Ramos (cell line): ENCODE data around the gene VSTM1.
"Not testable (repeated sequence)": the region's sequence is repeated elsewhere in the genome, so short reads cannot be mapped to it uniquely, and the experiment has no call there.

Experiments
- in situ Hi-C: fragments of 300-500 bp; cut with MboI; formaldehyde crosslinking; loops from one replicate; pipeline ENCODE4 v1.14.3; 2022; ENCODE audit warnings: low sequenced_read_pairs; ENCODE audit not compliant: unreplicated experiment

The VSTM1 gene, protein sequence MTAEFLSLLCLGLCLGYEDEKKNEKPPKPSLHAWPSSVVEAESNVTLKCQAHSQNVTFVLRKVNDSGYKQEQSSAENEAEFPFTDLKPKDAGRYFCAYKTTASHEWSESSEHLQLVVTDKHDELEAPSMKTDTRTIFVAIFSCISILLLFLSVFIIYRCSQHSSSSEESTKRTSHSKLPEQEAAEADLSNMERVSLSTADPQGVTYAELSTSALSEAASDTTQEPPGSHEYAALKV

DNA sequence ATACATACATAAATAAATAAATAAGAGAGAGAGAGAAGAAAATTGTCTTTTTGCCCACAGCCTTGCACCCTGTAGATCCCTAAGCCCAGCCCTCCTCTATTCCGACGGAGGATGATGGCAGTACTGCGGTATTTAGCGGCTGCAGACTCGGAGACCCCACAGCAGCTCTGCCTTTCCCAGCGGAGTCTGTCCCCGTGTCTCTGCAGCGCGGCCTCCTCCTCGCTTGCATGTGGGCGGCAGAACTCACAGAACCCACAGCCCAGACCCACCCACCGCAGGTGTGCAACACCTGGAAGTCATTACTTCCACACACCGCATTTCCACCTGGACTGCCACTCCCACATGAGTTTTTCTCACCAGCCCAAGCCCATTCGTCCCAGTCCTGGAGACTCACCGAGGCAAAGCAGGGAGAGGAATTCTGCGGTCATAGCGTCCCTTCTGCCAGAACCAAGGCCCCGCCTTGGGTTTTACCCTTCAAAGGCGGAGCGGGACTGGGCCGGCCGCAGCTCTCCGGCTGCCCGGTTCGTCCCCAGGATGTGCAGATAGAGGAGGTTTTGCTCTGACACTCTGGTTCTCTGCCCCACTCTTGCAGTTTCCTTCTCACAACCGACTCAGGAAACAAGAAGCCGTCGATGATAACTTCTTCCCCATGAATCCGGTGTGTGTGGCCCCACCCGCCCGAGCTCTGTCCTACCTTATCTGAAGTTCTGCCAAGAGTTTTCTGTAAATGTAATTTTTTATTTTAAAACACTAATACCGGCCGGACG lies at the start of gene VSTM1:
TSS of gene VSTM1 (minus strand) at position 548 of the 767 bp plus-strand sequence. CDS start at position 428, 120 bp downstream.
- in situ Hi-C loops, result no loop called here

DNA sequence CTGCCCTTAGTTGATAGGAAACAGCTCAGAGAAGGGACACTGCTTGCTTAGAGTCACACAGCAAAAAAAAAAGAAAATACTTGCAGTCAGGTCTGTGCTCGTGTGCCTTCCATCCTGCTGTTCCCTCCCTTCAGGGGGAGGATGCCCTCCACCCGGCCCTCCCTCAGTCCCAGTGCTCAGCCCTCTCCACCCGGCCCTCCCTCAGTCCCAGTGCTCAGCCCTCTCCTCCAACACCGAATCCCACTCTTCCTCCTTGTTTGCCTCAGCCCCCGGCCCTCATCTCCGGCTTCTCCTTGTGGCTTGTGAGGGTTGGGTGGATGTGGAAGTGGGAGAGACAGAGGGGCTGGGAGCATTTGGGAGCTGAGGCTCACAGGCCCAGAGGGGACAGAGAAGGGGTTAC lies 46.0 kb upstream of the VSTM1 start:
- in situ Hi-C loops, result no loop called here

DNA sequence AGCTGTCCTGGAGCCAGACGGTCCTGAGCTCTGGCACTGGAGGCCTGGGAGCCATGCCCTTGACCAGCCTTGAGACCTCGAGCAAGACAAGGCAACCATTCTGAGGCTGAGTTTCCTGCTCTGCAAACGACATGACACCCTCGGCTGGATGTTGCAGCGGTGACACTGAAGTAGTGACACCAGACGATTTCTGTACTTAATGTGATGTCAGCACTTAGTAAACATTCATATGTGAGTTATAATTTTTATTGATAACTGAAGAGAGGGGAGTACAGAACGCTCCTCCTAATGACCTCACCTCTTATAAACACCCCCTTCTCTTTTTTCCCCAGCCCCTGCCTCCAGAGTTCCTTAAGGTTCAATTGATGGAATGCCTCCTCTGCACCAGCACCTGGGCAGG lies 44.8 kb upstream of the VSTM1 start:
- in situ Hi-C loops, result no loop called here

DNA sequence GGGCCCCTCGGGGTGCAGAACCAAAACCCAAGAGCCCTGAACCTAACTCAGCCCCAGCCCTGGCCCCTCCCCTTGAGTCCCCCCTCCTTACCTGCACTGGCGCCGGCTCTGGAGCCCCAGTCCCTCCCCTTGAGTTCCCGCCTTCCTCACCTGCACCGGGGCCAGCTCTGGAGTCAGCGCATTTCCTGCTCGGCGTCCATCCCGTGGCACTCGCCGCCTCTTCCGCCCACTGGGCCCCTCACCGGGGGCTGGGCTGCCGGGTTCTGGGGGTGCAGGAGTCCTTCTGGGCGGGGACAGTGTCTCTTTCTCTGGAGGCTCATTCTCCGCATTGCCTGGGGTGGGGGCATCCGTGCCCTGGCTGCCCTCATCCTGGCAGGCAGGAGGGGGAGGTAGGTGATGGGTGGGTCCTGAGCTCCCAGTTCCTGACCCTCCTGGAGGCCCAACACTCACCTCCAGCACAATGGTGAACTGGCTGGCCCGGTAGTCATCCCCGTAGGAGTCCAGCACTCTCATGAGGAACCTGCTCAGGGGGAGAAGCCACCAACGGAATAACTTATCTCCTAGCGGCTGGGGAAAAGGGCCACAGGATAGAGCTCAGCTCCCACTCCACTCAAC lies 44.3 kb upstream of the VSTM1 start:
- in situ Hi-C loops, result no loop called here

DNA sequence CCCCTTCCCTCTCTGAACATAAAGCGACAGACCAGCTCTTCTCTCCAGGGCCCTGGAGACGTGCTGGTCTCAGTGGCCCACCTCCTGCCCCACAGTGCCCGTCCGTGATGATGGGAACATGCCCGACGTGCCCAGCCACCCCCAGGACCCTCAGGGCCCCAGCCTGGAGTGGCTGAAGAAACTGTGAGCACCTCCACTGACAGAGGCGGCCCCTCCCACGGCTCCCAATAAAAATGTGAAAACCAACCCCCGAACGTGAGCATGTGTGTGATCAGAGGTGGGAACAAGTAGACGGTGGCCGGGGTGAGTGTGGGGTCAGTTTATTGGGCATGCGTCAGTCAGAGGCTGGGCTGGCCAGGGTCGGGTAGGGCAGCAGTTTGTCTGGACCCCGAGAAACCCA lies 43.0 kb upstream of the VSTM1 start:
- in situ Hi-C loops, result no loop called here

DNA sequence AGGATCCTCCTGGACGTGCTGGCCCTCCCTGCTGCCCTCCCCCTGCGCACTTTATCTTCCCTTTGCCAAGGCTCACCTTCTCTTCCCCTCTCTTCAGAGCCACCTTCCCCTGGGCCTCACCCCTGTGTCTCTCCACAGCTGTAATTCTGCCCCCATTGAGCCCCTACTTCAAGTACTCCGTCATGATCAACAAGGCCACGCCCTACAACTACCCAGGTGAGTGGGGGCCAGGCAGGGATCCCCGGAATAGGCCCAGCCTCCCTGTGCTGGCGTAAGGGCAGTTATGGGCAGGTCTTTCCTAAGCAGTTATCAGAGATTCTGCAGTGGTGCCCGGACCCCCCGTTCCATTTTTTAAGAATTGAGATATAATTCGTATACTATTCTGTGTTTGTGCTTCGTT lies 42.1 kb upstream of the VSTM1 start:
- in situ Hi-C loops, result no loop called here

DNA sequence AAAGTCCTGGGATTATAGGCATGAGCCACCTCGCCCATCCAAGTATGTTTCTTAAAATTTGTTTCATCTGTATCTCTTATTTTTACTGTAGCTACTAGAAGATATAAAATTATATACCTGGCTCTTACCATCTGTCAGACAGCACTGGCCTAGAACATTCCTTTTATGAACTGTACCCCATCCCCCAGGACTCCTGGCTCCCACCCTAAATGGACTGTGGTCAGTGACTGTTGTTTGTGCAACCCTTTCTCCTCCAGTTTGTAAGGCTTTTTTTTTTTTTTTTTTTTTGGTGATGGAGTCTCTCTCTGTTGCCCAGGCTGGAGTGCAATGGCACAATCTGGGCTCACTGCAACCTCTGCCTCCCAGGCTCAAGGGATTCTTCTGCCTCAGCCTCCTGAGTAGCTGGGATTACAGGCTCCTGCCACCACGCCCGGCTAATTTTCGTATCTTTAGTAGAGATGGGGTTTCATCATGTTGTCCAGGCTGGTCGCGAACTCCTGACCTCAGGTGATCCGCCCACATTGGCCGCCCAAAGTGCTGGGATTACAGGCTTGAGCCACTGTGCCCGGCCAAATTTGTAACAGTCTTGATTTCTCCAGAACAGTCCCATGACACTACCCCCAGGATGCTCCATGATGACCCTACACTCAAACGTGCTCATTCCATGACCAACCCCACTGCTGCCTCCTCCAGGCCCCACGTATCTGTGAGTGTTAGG lies 41.5 kb upstream of the VSTM1 start:
- in situ Hi-C loops, result no loop called here

DNA sequence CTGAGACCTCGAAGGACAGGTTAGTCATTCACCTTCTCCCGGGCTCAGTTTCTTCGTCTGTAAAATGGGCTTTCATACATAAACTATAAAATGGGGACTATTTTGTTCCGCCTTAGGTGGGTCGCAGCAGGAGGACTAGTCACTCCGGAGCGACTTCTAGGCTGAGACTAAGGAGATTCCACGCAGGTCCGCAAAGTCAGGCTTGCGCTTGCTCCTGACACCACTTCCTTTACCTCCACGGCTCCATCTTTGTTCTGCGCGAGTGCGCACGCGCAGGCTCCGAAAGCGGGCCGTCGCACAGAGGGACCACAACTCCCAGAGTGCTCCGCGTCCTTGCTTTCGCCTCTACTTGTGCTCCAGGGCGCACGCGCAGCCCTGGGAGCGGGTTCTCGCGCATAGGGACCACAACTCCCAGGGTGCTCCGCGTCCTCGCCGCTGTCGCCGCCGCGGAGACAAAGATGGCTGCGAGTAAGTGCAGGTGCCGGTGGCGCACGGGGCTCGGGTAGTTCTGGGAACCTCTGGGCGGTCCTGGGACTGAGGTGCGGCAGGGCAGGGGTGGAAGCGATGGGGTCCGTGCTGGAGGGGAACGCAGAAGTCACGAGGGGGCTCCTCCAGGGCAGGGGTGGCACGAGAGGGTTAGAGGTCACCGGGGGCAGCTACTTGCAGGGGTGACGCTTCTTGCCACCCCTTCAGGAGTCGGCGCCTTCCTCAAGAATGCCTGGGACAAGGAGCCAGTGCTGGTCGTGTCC lies 38.9 kb upstream of the VSTM1 start, which contains the start of gene NDUFA3:
TSS of gene NDUFA3 (plus strand) at position 435 of the 749 bp plus-strand sequence. CDS start at position 459, 24 bp downstream.
- in situ Hi-C loops, result no loop called here

DNA sequence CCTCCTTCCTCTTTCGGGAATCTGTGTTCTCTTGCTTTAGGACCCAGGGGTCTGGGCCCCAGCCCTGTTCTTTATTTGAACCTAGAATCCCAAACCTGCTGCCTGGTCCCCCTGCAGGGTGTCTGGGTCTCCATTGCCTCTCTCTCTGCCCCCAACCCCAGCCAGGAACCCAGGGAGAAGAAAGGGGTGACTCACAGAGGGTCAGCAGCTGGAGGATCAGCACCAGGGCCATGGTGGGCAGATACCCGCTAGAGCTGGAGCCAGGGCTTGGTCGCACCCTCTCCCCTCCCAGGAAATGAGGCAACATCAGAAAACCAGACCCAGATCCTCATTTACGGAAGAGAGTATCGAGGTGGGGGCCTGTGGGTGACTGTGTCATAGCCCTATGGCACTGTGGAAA lies 36.9 kb upstream of the VSTM1 start, which contains the start of gene OSCAR:
TSS of gene OSCAR (minus strand) at position 243 of the 400 bp plus-strand sequence. CDS start at position 232, 11 bp downstream.
- in situ Hi-C loops, result no loop called here

DNA sequence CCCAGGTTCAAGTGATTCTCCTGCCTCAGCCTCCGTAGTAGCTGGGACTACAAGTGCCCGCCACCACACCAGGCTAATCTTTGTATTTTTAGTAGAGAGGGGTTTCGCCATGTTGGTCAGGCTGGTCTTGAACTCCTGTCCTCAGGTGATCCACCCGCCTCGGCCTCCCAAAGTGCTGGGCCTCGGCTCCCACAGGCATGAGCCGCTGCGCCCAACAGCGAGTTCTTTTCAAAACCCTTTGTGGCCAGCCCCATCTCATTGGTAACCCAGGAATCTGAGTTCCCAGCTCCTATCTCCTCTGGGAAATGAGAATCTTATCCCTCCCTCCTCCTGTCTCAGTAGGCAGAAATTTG lies 36.2 kb upstream of the VSTM1 start:
- in situ Hi-C loops, result not testable (repeated sequence)

DNA sequence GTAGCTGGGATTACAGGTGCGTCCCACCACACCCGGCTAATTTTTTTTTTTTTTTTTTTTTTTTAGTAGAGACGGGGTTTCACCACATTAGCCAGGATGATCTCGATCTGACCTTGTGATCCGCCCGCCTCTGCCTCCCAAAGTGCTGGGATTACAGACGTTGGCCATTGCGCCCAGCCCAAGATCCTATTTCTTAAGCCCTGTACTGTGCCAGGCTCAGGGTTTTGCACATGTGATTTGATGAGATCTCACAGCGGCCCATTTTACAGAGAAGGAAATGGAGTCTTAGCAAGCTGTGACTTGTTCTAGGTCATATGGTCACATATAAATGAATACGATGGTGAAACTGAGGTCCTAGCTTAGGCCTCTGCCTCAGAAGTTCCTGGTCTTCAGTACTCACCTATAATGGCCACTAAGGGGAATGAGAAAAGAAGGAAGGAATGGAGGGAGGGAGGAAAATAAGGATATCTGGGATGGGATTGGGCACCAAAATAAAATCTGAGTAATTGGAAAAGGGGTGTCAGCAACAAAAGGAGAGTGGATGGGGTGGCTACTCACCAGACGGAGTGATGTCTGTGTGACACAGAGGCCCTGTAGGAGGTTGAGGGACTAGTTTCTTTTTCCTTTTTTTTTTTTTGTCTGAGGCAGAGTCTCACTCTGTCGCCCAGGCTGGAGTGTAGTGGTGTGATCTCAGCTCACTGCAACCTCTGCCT lies 35.6 kb upstream of the VSTM1 start:
- in situ Hi-C loops, result no loop called here

DNA sequence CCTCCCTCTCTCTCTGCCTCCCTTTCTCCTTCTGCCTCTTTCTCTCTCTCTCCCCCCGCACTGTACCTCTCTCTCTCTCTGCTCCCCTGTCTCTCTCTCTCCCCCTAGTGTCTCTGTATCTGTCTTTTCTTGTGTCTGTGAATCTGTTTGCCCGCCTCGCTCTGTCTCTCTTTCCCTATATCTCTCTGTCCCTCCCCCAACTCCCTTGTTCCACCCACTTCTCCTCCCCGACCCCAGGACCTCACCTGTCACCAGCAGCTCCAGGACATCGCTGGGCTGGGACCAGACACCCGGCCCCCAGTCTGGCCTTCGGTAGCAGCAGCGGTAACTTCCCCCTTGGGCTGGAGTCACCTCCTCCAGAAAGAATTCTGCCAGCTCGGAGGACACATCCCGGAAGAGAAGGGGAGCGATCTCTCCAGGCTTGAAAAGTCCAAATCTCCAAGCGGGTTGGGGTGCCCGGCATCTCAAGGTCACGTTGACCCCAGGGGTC lies 33.0 kb upstream of the VSTM1 start:
- in situ Hi-C loops, result no loop called here

DNA sequence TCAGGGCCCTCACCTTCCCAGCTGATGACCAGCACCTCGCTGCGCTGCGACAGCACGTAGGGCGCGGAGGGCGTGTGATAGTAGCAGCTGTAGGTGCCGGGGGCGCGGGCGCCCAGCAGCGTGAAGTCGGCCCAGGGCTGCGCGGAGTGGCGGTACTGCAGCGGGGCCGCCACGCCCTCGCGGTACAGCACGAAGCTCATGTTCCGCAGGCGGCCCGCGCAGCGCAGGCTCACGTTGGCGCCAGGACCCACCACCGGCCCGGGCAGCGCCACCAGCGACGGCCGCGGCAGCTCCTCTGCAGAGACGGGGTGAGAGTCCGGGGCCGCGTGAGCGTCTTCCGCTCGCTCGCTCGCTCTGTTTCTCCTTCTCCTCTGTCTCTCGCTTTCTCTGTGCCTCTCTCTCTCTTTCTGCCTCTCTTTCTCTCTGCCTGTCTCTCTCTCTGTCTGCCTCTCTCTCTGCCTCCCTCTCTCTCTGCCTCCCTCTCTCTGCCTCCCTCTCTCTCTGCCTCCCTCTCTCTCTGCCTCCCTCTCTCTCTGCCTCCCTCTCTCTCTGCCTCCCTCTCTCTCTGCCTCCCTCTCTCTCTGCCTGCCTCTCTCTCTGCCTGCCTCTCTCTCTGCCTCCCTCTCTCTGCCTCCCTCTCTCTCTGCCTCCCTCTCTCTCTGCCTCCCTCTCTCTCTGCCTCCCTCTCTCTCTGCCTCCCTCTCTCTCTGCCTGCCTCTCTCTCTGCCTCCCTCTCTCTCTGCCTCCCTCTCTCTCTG lies 32.3 kb upstream of the VSTM1 start:
- in situ Hi-C loops, result not testable (repeated sequence)

DNA sequence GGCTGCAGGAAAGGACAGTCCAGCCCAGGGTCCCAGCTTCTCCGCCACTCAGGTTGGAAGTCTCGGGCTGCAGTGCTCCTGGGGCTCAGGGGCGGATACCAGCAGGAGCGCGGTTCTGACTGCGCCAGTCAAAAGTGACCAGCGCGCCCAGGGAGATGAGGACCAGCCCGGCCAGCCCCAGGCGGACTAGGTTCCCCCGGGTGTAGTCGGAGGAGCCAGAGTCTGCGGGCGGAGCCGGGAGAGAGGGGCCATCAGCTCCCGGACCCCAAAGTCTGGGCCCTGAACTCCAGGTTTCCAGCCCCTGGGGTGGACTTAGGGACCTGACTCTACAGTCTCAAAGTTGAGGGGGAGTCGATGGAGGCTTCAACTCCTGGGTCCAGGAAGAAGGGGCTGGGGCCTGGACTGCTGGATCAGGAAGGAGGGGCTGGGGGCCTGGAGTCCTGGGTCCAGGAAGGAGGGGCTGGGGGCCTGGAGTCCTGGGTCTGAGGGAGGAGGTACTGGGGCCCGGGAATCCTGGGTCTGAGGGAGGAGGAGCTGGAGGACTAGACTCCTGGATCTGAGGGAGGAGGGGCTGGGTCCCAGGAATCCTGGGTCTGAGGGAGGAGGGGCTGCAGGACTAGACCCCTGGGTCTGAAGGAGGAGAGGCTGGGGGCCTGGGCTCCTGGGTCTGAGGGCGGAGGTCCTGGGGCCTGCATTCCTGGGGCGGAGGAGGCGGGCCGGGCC lies 31.6 kb upstream of the VSTM1 start:
- in situ Hi-C loops, result no loop called here

DNA sequence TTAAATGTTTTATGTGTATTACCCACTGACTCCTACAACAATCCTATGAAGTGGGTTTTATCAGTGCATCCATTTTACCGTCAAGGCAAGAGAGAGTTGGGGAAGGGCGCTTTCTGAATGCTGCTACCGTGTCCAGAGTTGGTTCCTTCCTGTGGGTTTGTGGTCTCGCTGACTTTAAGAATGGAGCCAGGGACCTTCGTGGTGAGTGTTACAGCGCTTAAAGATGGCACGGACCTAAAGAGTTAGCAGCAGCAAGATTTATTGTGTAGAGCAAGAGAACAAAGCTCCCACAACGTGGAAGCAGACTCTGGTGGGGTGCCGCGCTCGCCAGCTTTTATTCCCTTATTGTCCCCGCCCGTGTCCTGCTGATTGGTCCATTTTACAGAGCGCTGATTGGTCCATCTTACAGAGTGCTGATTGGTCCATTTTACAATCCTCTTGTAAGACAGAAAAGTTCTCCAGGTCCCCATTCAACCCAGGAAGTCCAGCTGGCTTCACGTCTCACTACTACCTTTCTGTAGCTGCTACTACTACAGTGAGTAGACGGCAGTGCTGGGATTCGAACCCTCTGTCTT lies 30.8 kb upstream of the VSTM1 start:
- in situ Hi-C loops, result no loop called here

DNA sequence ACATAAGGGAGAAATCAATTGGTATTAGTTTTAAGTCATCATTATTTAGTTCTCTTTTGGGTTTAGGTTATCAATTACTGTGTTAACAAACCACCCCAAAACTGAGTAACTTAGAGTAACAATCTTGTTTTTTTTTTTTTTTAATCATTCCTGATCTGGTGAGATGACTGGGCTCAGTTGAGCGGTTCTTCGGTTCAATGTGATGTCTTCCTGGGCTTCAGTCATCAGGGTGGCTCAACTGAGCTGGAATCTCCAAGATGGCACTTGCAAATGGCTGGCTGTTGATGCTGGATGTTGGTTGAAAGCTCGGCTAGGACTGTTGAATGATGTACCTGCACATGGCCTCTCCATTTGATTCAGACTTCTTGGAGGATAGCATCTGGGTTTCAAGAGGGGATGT lies 20.7 kb upstream of the VSTM1 start:
- in situ Hi-C loops, result no loop called here

DNA sequence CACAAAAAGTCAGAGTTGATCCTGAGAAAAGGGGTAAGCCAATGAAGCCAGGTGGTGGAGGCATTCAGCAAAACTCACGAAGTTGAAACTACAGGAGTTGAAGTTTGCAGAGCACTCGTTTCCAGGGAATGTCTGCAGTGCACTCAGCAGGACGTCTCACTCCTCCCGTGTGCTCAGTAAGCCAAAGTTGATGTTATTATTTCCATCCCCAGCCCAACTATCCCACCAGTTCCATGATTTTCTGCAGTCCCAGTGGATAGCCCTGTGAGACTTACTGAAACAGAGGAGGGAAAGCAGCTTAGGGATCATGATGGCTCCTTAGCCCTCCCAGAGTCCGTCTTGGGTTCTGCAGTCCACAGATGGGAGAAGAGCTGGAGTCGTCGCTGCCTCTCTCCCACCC lies 17.3 kb upstream of the VSTM1 start, which contains the start of gene TARM1:
TSS of gene TARM1 (minus strand) at position 334 of the 400 bp plus-strand sequence. CDS start at position 309, 25 bp downstream.
- in situ Hi-C loops, result no loop called here
